ENCODE measurements around the gene ST8SIA5.

GRCh38 chr18:46656326-46657114 is 100.3 kb downstream of the ST8SIA5 start:
- no peak for TF ChIP-seq CTCF (IDR thresholded peaks at IDR 0.05 in 2 of 3, conservative IDR thresholded peaks at IDR 0.05 in 1 of 3; ENCODE audit: borderline replicate concordance in 1 of 3, insufficient read depth in 1 of 3, low read depth in 2 of 3, low read length in 2 of 3)
- TF ChIP-seq POLR2A (IDR thresholded peaks at IDR 0.05; ENCODE audit: borderline replicate concordance, extremely low read depth, insufficient read depth, insufficient read length), result no peak
- no peak for TF ChIP-seq CBX3 (IDR thresholded peaks at IDR 0.05; ENCODE audit: low read depth)
- no peak for TF ChIP-seq EGR1 (IDR thresholded peaks at IDR 0.05; ENCODE audit: low read depth)
- no peak for TF ChIP-seq SP1 (IDR thresholded peaks at IDR 0.05; ENCODE audit: low read depth)
- no peak for TF ChIP-seq TCF7L2 (IDR thresholded peaks at IDR 0.05; ENCODE audit: borderline replicate concordance, extremely low read depth, insufficient read depth, insufficient read length)
- TF ChIP-seq YY1 (IDR thresholded peaks at IDR 0.05; ENCODE audit: extremely low read depth, insufficient replicate concordance, low read depth, low read length), result no peak
- no peak for TF ChIP-seq EZH2phosphoT487 (IDR thresholded peaks at IDR 0.05; ENCODE audit: borderline replicate concordance)
- TF ChIP-seq EZH2 (IDR thresholded peaks at IDR 0.05), result no peak

Measured in HCT116 (cell line).